Prostate gland (tissue), 2 donors: Measurements from ENCODE around the gene NPM1. TPM values are rescaled to one million over a fixed set of nuclear protein-coding genes. Genes with fewer than 3 reads are reported as not detected.

ENCODE experiments used
- DNase-seq: peaks from one replicate; pipeline ENCODE4 v3.0.0-alpha.2; 2019; ENCODE audit warnings: low spot score
- H3K27ac ChIP-seq, 2 donors: fragments of 200-600 bp; sonication (generic); 2 replicates each; pipeline ENCODE4 v1.5.1; 2017 to 2019
- H3K27me3 ChIP-seq: fragments of 200-600 bp; sonication (generic); replicated peaks from 2 replicates; pipeline ENCODE4 v1.5.1; 2019; ENCODE audit not compliant: insufficient read depth
- H3K36me3 ChIP-seq, 2 donors: fragments of 200-600 bp; sonication (generic); 1 replicate in 1 of 2; 2 replicates in 1 of 2; pipeline versions ENCODE4 v1.5.1 to v1.8.1; 2017 to 2019
- H3K4me1 ChIP-seq: fragments of 200-600 bp; sonication (generic); replicated peaks from 2 replicates; pipeline ENCODE4 v1.5.1; 2019
- H3K4me3 ChIP-seq, 2 donors: fragments of 200-600 bp; sonication (generic); 2 replicates each; pipeline ENCODE4 v1.5.1; 2017 to 2019
- H3K9me3 ChIP-seq: fragments of 200-600 bp; sonication (generic); 2 replicates; pipeline ENCODE4 v1.5.1; 2017
- POLR2A ChIP-seq: fragments of 450-650 bp; IDR thresholded peaks from one replicate; pipeline ENCODE4 v1.6.1; 2016; ENCODE audit warnings: antibody characterized with exemption, mild to moderate bottlenecking
- POLR2AphosphoS5 ChIP-seq: sonication (generic); formaldehyde crosslinking; IDR thresholded peaks from one replicate; pipeline ENCODE4 v1.6.1; 2017; ENCODE audit warnings: antibody characterized with exemption
- WGBS: methylation state at CpG from one replicate; pipeline ENCODE4 v1.1.5; 2018; 5-methylcytosine and 5-hydroxymethylcytosine counted together
- intact Hi-C: fragments of 100-400 bp; cut with DNase I; formaldehyde crosslinking; loops from one replicate; pipeline ENCODE4 v1.14.2; 2022
- total RNA-seq, 2 donors: library from RNA; depleted of rRNA; stranded (reverse); fragments of >200 nt; gene quantifications; one replicate each; pipeline ENCODE4 v1.1.0, GENCODE V29; 2016
- TF ChIP-seq, protein P1 (sequence below), 4 experiments: fragments of 200-600 bp in 2 of 4; fragments of 450-650 bp in 2 of 4; sonication (generic) in 2 of 4; IDR thresholded peaks; 1 replicate in 3 of 4; 2 replicates in 1 of 4; pipeline ENCODE4 v1.5.1; 2016 to 2019; ENCODE audit warnings: antibody characterized with exemption in 4 of 4, mild to moderate bottlenecking in 2 of 4, moderate library complexity in 2 of 4

Gene NPM1
- total RNA-seq, 2 donors from 2014 or later = 397 to 544 TPM

GRCh38 chr5:171386006-171386671 lies 1.5 kb upstream of the NPM1 start:
- no peak overlapping the region for H3K4me3 ChIP-seq
- H3K27me3 ChIP-seq = no peaks in the 10 kb centered on the region
- TF ChIP-seq, protein P1, sequence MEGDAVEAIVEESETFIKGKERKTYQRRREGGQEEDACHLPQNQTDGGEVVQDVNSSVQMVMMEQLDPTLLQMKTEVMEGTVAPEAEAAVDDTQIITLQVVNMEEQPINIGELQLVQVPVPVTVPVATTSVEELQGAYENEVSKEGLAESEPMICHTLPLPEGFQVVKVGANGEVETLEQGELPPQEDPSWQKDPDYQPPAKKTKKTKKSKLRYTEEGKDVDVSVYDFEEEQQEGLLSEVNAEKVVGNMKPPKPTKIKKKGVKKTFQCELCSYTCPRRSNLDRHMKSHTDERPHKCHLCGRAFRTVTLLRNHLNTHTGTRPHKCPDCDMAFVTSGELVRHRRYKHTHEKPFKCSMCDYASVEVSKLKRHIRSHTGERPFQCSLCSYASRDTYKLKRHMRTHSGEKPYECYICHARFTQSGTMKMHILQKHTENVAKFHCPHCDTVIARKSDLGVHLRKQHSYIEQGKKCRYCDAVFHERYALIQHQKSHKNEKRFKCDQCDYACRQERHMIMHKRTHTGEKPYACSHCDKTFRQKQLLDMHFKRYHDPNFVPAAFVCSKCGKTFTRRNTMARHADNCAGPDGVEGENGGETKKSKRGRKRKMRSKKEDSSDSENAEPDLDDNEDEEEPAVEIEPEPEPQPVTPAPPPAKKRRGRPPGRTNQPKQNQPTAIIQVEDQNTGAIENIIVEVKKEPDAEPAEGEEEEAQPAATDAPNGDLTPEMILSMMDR (IDR thresholded peaks at IDR 0.05) = no peak
- TF ChIP-seq POLR2AphosphoS5 = no peak
- H3K4me1 ChIP-seq = peaks cover 8% of the 10 kb centered on the region
- intact Hi-C loops = no loop called here
- 97% methylated on average over 25 of the region's 25 CpGs for WGBS
- H3K36me3 ChIP-seq = no peaks in the 10 kb centered on the region
- H3K9me3 ChIP-seq = no peaks in the 10 kb centered on the region
- no peak overlapping the region for H3K27ac ChIP-seq
- no peak for DNase-seq

DNA sequence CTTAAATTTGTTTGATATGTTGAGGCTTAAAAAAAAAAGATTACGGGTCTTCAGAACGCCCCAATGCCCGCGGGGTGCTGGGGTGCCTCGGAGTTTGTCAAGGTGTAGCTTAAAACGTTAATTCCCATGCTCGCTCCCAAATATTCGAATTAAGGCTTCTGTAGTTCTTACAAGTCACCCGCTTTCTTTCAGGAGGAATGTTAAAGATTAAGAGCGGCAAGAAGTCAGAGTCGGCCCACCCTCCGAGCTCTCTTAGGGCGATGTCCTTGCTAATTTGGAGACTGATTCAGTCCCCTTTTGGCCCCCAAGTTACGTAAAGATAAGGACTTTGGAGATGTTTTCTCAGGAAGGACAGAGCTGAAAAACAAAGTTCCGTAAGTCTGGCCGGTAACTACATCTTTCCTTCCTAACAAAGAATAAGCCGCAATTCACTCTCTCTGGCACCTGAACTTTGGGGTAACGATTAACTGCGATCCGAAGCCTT lies 746 bp upstream of the NPM1 start:
- Histone ChIP-seq H3K9me3 (no peaks in the 10 kb centered on the region), H3K4me1 (peaks cover 11% of the 10 kb centered on the region), H3K27ac (peak overlapping the region; percentile 85 to 93), H3K36me3 (no peaks in the 10 kb centered on the region), H3K27me3 (no peaks in the 10 kb centered on the region), H3K4me3 (peak overlapping the region; percentile 75 to 81)
- no peak for TF ChIP-seq POLR2AphosphoS5
- no peak for TF ChIP-seq POLR2A
- TF ChIP-seq, protein P1 (IDR thresholded peaks at IDR 0.05) = no peak
- no peak for DNase-seq
- 12% methylated on average over 20 of the region's 20 CpGs for WGBS
- intact Hi-C loops = no loop called here

DNA sequence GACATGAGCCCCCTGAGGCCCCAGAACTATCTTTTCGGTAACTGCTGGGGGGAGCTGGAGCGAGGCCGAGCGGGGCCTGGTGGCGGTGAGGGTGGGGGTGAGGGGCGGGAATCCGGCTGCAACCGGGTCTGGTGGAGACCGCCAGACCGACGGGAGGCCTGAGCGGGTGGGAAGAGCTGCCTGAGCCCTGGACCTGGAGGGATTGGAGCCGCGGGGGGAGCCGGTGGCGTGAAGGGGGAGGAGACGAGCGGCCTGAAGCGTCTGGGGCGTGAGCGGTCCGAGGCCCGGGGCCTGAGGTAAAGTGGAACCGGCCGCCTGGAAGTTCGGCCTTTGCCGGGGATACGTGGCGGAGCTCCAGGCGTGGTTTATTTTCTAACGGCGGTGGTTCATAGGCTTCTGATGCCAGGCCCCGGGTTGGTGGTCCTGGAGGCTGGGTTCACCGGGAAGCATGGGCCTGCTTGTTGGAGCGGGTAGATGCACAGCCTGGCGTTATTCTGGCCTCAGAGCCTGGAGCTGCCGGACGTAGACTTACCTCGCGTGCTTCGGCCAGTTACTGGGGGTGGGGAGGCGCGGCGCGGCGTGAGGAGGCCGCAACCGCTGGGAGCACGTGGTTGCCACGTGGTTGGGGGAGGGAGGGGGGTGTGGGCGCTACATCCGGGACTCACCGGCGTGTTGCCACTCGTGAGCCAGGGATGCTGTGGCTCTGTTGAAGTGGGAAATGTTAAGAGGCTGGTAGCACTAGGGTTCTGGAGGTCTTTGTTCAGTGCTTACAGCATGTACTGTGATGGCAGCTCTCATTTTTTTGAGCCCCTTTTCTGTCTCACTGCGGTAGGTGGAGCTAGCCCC lies 544 bp downstream of the NPM1 start:
- Histone ChIP-seq H3K27me3 (no peaks in the 10 kb centered on the region), H3K36me3 (no peaks in the 10 kb centered on the region), H3K27ac (peak overlapping the region; percentile 85 to 93), H3K9me3 (no peaks in the 10 kb centered on the region), H3K4me3 (peak overlapping the region; percentile 75 to 81), H3K4me1 (peaks cover 11% of the 10 kb centered on the region)
- TF ChIP-seq POLR2A (no peak), POLR2AphosphoS5 (peak; percentile 20)
- TF ChIP-seq, protein P1 (IDR thresholded peaks at IDR 0.05) = no peak
- DNase-seq = peak; percentile 53
- WGBS = under 1% methylated on average over 56 of the region's 56 CpGs
- intact Hi-C loops = no loop called here

DNA sequence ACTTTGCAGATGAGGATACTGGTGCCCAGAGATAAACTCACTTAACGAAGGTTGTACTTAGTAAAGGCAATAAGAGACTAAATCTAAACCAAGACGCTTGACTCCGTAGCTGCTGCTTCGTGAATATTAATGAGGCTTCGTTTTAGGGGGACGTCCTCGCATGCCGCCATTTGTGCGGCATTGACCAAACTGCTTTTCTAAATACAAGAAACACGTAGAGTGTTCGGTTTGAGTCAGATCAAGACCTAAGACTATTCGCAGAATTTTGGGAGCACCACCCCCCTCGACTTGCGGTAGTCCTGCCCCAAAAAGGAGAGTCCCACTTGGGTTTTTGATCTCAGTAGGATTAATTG lies 1.1 kb downstream of the NPM1 start:
- Histone ChIP-seq H3K4me3 (peak overlapping the region; percentile 75 to 81), H3K4me1 (peaks cover 11% of the 10 kb centered on the region), H3K9me3 (no peaks in the 10 kb centered on the region), H3K36me3 (no peaks in the 10 kb centered on the region), H3K27ac (peak overlapping the region in 1 of 2 donors; percentile 85), H3K27me3 (no peaks in the 10 kb centered on the region)
- WGBS = 1% methylated on average over 14 of the region's 14 CpGs
- TF ChIP-seq, protein P1 (IDR thresholded peaks at IDR 0.05) = no peak
- TF ChIP-seq POLR2A = no peak
- no peak for TF ChIP-seq POLR2AphosphoS5
- DNase-seq = no peak
- intact Hi-C loops = no loop called here
